Right lobe of liver (tissue), 4 donors: ENCODE measurements around the gene MYOC.

ENCODE experiments used
- POLR2A ChIP-seq: fragments of 450-650 bp; IDR thresholded peaks from one replicate; pipeline ENCODE4 v1.6.1; 2017; ENCODE audit warnings: antibody characterized with exemption, mild to moderate bottlenecking
- TF ChIP-seq, protein P1 (sequence below), 4 donors: fragments of 200-600 bp in 3 of 4; fragments of 450-650 bp in 1 of 4; IDR thresholded peaks; one replicate each; pipeline versions ENCODE4 v1.5.1 to v1.8.0; 2016 to 2022; ENCODE audit warnings: antibody characterized with exemption in 4 of 4, mild to moderate bottlenecking in 2 of 4
- donor health status: DM: no; HTN: no; CAD: no.
- donor health status: DM: no; HTN: no; CAD: no.
- donor health status: DM: no; HTN: yes; CAD: no.

DNA sequence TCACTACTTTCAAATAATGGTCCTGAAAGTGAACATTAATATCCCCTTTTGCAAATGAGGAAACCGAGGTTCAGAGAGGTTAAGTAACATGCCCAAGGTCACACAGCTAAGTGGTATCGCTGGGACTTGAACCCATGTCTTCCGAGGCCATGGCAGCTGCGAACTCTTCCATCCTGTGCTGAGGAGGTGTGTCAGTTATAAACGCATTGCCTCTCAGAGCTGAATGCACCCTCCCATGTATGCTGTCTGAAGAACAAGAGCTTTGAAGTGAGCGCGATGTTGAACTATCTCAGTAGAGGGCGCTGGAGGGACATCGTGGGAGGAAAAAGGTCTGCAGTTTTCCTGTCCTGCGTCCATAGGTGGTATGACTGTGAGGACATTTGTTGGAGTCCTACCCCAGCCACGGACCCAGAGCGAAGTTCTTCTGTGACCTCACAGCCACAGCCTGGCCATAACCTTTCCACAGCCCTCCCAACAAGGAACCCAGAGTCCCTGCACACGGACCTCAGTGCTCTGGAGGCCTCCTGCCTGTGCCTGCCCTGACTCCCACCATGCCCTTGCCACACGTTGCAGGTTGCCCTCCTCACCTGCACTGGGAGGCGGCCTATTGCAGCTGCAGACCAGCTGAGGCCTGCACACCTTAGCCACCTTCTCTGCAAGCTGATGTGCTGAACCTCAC lies 7.5 kb downstream of the MYOC start:
- TF ChIP-seq, protein P1, sequence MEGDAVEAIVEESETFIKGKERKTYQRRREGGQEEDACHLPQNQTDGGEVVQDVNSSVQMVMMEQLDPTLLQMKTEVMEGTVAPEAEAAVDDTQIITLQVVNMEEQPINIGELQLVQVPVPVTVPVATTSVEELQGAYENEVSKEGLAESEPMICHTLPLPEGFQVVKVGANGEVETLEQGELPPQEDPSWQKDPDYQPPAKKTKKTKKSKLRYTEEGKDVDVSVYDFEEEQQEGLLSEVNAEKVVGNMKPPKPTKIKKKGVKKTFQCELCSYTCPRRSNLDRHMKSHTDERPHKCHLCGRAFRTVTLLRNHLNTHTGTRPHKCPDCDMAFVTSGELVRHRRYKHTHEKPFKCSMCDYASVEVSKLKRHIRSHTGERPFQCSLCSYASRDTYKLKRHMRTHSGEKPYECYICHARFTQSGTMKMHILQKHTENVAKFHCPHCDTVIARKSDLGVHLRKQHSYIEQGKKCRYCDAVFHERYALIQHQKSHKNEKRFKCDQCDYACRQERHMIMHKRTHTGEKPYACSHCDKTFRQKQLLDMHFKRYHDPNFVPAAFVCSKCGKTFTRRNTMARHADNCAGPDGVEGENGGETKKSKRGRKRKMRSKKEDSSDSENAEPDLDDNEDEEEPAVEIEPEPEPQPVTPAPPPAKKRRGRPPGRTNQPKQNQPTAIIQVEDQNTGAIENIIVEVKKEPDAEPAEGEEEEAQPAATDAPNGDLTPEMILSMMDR (IDR thresholded peaks at IDR 0.05), result peak; percentile 72 to 81 (median 80)
- TF ChIP-seq POLR2A, result no peak
